GM19438 (cell line): ENCODE data around the gene ATP5MC2.
"Not testable (repeated sequence)": the region's sequence is repeated elsewhere in the genome, so short reads cannot be mapped to it uniquely, and the experiment has no call there.

Experiments
- ATAC-seq: cut with Tn5 transposase; IDR thresholded peaks from one replicate; pipeline ENCODE4 v1.9.1; 2021; ENCODE audit warnings: low read depth; ENCODE audit not compliant: unreplicated experiment

The ATP5MC2 gene

GRCh38 chr12:53695152-53696145 lies 19.6 kb upstream of the ATP5MC2 start:
- ATAC-seq = no peak

DNA sequence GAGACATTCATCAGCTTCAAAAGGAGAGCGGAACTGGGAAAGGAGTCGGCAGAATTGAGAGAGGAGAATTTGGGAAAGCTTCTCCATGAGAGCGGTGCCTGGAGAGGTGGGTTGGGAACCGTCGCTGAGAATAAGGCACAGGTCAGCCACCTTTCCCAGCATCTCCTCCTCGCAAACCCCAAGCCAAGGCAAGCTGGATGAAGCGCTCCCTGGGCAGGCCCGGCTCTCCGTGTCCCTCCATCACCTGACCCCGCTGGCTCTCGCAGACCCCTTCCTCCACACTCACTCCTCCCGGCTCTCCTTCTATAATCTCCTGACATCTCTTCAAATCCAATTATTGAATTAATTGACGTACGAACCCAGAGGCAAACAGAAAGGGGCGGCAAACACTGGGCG lies 18.9 kb upstream of the ATP5MC2 start:
- no peak for ATAC-seq

GRCh38 chr12:53688134-53688533 lies 12.3 kb upstream of the ATP5MC2 start:
- no peak for ATAC-seq

GRCh38 chr12:53686436-53686835 lies 10.6 kb upstream of the ATP5MC2 start:
- ATAC-seq = no peak

GRCh38 chr12:53684654-53685220 lies 8.9 kb upstream of the ATP5MC2 start:
- no peak for ATAC-seq

GRCh38 chr12:53683983-53684382 lies 8.1 kb upstream of the ATP5MC2 start:
- ATAC-seq = no peak

DNA sequence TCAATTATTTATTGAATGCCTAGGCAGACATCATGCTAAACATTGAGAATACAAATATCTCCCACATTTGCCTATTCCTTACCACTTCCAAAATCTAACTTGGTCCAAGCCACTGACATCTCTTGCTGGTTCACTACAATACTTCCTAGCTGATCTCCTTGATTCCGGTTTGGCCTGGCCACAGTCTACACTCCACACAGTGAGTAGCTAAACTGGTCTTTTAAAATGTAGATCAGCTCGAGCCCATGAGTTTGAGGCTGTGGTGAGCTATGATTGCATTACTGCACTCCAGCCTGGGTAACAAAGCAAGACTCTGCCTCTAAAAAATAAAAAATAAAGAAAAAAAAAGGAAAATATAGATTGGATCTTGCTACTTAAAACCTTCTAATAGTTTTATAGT lies 7.6 kb upstream of the ATP5MC2 start:
- ATAC-seq = no peak

- not testable (repeated sequence) for ATAC-seq
Measured at GRCh38 chr12:53680061-53680460, 4.2 kb upstream of the ATP5MC2 start.

DNA sequence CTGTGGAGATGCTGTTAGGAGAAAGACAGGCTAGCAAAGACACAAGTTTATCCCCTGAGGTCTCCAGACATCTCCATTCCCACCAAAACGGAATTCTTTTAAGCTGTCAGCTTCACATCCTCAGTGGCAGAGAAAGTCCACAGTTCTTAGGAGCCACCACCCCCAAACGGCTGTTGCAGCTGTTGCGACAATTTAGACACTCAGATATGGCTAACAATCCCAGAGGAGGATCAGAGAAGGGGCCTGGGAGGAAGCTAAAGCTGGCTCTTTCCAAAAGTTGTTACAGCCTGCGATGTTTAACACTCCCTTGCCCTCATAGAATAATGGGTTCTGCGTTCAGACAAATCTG lies 1.9 kb upstream of the ATP5MC2 start:
- ATAC-seq = no peak

GRCh38 chr12:53677016-53677799 lies 1.3 kb upstream of the ATP5MC2 start:
- no peak for ATAC-seq

DNA sequence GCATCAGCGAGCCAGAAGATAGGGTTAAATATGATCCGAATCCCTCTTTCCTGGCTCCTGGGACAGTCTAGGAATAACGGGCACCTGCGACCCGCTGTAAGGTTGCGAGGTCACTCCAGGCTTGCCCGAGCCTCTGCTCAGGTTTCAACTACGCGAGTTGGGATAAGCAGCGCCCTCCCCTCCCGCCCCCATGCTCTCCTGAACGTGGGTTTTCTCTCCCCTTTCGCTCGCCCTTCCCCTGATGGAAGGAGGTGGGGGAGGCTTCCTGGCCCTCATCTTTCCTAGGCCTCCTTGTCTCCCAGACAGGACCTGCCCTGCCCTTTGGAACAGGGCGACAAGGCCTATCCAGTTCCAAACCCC lies 753 bp upstream of the ATP5MC2 start:
- peak; percentile 12 for ATAC-seq

- no peak for ATAC-seq
Measured at GRCh38 chr12:53674977-53675700, 744 bp downstream of the ATP5MC2 start.

DNA sequence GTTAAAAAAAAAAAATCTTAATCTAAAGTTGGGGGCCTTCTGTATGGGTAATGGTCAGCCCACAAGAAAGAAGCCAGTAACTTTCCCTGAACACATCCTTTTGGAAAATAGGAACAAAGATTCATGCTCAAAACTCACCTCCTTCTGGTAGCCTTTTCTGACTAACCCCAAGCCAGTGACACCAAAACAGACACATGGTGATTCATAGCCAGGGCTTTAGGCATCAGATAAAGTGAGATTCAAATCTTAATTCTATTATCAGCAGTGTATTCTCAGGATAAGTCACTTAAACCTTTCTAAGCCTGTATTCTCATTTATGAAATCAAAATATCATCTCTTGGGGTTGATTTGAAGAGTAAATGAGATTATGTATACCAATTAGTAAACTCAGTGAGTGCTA lies 4.9 kb downstream of the ATP5MC2 start:
- no peak for ATAC-seq

GRCh38 chr12:53670308-53670707 lies 5.6 kb downstream of the ATP5MC2 start:
- no peak for ATAC-seq

DNA sequence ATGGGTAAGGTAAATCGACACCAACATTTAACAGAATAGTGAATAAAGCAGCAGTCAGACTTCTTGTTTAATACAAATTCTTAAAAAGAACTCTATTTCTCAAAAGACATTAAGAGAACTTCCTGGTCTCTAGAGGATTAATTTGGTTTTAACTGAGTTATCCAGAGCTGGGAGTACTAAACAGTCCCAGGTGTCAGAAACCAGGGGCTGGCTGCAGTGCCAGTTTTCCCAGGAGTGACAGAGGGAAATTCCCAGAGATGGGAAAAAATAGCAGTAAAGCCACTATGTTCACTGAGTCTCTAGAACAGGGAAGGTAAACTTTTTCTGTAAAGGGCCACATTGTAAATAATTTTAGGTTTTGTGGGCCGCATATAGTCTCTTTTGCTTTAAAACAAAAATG lies 8.8 kb downstream of the ATP5MC2 start:
- no peak for ATAC-seq

GRCh38 chr12:53664936-53665335 lies 10.9 kb downstream of the ATP5MC2 start:
- no peak for ATAC-seq

DNA sequence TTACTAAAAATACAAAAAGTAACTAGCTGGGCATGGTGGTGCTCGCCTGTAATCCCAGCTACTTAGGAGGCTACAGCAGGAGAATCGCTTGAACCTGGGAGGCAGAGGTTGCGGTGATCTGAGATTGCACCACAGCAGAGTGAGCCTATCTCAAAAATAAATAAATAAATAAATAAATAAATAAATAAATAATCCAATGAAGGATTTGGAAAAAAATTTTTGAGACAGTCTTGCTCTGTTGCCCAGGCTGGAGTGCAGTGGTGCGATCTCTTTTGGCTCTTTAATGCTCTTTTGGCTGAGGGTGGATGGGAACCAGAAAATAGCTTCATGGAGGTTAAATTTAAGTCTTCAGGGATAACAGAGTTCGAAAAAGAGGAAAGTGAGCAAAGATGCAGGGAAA lies 11.7 kb downstream of the ATP5MC2 start:
- no peak for ATAC-seq

DNA sequence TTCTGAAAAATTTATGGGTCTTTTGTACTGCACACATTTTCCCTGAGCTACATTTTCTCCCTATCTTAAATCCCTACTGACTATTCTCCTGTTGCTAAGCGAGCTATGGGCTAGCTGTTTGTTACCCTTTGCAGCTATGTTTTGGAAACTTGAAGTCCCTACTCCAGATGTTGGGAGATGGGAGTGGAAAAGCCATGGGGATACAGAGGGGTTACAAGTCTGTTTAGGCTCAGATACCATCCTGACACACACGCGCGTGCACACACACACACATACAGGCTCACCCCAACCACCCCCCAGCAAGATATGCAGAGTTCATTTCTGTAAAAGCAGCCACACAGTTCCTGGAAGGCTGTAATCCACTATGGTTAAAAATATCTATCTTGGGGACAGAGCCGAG lies 15.8 kb downstream of the ATP5MC2 start:
- ATAC-seq = no peak

DNA sequence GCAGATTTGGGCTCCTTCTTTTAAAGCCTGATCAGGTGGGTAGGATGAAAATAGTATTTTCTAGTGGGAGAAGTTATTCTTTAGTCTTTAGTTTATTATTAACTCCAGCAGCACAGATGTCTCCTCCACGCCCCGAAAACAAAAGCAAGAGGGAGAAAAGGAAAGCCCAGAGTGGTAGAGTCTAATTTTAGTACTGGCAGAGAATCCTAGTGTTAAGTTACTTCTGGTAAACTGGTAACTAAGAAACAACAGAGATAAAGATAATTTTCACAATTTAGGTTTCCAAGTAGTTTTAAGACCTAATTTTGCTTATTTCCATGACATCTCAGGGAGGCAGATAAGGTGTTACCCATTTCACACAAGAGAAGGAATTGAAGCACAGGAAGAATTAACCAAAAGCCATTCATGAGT lies 16.3 kb downstream of the ATP5MC2 start:
- ATAC-seq = peak; percentile 67

- no peak for ATAC-seq
Measured at GRCh38 chr12:53659011-53659551, 16.8 kb downstream of the ATP5MC2 start.
